ENCODE results near the gene RAB6A.
A peak's percentile ranks its signal among the peaks of the same experiment; 100 is the strongest.
"Not testable (repeated sequence)": the region's sequence is repeated elsewhere in the genome, so short reads cannot be mapped to it uniquely, and the experiment has no call there.

RAB6A gene

DNA sequence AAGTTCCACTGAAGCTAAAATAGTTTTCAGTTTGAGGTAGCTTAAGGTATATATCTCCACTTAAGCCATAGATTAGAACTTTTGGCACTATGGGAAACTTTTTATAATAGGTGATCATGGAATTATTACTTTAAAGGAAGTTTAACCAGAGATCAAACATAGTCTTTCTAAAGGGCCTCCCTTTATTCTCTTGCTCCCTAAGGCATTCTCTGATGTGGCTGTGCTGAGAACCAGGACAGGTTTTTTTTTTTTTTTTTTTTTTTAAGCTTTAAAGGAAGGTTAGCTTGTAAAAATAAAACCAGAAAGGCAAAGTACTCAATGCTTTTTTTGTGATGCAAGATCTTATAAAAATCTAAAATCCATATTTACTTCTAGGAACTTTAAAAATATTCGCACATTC lies 23.9 kb upstream of the RAB6A start:
- no peak for DNase-seq (ENCODE audit: extremely low spot score)
- CTCF ChIA-PET, result interaction anchor here (1.1 to 1.5 kb wide), 2 partner anchors 12 to 24 kb away, joined by 5 read pairs; partner anchors contain the start of gene RAB6A
- POLR2A ChIA-PET, result interaction anchor here (0.6 kb wide), 2 partner anchors 24 to 495 kb away, joined by 4 read pairs; partner anchors contain the start of gene RAB6A
- TF ChIP-seq, protein P1, sequence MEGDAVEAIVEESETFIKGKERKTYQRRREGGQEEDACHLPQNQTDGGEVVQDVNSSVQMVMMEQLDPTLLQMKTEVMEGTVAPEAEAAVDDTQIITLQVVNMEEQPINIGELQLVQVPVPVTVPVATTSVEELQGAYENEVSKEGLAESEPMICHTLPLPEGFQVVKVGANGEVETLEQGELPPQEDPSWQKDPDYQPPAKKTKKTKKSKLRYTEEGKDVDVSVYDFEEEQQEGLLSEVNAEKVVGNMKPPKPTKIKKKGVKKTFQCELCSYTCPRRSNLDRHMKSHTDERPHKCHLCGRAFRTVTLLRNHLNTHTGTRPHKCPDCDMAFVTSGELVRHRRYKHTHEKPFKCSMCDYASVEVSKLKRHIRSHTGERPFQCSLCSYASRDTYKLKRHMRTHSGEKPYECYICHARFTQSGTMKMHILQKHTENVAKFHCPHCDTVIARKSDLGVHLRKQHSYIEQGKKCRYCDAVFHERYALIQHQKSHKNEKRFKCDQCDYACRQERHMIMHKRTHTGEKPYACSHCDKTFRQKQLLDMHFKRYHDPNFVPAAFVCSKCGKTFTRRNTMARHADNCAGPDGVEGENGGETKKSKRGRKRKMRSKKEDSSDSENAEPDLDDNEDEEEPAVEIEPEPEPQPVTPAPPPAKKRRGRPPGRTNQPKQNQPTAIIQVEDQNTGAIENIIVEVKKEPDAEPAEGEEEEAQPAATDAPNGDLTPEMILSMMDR (IDR thresholded peaks at IDR 0.05; ENCODE audit: control extremely low read depth, extremely low read depth, low read depth, missing control alignments), result no peak

DNA sequence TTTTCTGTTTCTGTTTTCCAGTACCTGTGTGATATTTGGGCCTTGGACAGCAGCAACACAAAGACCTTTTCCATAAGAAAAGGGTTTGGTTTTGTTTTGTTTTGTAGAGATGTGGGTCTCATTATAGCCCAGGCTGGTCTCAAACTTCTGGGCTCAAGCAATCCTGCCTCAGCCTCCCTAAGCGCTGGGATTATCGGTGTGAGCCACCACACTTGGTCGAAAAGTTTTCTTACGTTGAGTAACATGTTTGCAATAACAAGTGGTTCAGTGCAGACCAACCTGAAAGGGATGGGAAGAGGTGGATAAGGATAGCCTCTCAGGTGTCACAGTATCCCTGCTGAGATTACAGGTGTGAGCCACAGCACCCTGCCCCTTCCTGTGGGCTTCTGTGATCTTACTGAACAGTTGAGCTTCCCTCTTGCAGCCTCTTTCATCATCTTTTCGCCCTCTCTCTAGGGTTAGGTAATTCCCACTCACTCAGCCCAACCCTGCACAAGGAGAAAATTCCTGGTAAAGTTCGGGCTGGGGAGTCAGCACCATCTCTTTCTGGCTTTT lies 23.3 kb upstream of the RAB6A start:
- POLR2A ChIA-PET, result no interaction called here
- DNase-seq (ENCODE audit: extremely low spot score), result no peak

DNA sequence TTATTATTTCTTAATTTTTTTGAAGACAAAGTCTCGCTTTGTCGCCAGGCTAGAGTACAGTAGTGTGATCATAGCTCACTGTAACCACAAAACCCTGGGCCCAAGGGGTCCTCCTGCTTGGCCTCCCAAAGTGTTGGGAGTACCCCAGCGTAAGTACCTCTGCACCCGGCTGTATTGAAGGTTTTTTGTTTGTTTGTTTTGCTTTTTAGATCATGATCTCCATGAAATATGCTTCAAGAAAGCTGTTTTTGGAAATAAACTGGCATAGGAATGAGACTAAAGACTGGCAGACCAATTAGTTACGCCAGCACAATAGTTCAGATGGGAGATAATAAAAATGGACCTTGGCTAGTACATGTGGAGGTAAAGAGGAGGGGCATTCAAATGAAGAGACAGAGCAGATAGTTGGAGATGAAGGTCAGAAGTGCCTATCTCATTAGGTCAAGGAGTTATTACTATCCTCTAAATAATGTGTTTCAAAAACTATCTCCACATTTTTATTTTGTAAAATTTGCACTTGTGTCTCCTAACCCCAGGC lies 22.7 kb upstream of the RAB6A start:
- TF ChIP-seq, protein P1 (IDR thresholded peaks at IDR 0.05; ENCODE audit: control extremely low read depth, extremely low read depth, low read depth, missing control alignments), result no peak
- ChIA-PET POLR2A (no interaction called here), CTCF (interaction anchor here (1.0 to 1.4 kb wide), 2 partner anchors 22 to 86 kb away, joined by 4 to 6 read pairs; partner anchors contain the start of gene RAB6A)
- DNase-seq (ENCODE audit: extremely low spot score), result no peak

More for the DNA sequence above, 23.3 kb upstream of the RAB6A start:
- CTCF ChIA-PET, result interaction anchor here (1.1 to 1.5 kb wide), 2 partner anchors 12 to 23 kb away, joined by 5 read pairs; partner anchors contain the start of gene RAB6A
- TF ChIP-seq, protein P1 (IDR thresholded peaks at IDR 0.05; ENCODE audit: control extremely low read depth, extremely low read depth, low read depth, missing control alignments), result no peak

DNA sequence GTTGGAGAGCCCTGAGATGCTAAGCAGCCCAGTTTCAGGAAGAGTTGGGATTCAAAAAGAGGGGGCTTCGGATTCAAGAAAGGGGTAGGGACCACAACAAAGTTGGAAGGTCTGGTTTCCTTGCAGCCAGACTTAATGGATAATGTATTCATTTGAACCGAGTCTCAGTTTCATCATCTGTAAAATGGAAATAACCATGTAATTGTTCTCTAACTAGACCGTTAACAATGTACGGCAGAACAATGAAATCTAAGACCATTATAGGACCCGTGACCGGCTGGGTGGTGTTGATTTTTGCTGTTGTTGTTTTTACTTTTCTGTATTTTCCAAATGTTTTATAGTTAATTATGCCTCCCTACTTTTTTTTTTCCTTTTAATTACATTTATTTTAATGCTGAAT lies 20.4 kb upstream of the RAB6A start:
- CTCF ChIA-PET, result interaction anchor here (4.0 kb wide), 1 partner anchor 21 kb away, joined by 29 read pairs; the partner anchor contains the start of gene RAB6A
- DNase-seq (ENCODE audit: extremely low spot score), result no peak
- TF ChIP-seq, protein P1 (IDR thresholded peaks at IDR 0.05; ENCODE audit: control extremely low read depth, extremely low read depth, low read depth, missing control alignments), result no peak
- POLR2A ChIA-PET, result no interaction called here

DNA sequence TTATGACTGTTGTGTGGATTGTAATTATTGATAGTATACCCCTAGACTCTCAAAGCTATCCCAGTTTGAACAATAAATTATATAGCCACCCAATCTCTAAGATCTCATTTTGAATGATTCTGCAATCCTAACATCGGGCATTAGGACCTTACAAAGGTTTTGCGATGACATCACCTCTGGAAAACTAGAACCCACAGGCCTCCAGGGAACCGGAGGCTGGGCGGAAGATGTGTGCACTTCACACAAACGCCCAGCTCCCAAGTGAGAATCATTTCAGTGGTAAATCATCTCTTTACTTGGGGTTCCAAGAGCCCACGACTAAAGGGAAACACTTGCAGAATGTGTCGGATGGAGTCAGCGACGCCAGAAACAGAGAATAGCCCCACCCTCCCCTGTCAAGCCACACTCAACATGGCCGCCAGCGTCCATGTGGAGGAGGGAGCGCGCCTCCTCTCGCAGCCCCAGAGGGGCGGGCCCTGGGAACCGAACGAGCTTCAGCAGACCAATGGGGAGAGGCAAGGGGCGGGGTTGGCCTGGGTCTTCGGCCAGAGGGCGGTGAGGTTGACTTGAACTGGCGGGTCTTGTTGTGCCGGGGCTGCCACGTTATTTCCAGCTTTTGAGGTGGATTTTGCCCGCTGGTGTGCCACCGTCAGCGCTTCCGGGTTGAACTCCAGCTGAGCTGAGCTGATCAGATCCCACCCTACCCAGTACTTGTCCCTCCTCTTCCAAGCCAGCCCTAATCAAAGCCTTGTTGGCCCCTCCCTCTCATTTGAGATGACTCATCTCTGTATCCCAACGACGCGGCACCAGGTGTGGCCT lies 18.4 kb upstream of the RAB6A start:
- CTCF ChIA-PET, result interaction anchor here (0.8 to 4.8 kb wide), 8 partner anchors 8 to 444 kb away, joined by 3 to 50 read pairs (median 5); partner anchors contain the start of genes MRPL48 and RAB6A

DNA sequence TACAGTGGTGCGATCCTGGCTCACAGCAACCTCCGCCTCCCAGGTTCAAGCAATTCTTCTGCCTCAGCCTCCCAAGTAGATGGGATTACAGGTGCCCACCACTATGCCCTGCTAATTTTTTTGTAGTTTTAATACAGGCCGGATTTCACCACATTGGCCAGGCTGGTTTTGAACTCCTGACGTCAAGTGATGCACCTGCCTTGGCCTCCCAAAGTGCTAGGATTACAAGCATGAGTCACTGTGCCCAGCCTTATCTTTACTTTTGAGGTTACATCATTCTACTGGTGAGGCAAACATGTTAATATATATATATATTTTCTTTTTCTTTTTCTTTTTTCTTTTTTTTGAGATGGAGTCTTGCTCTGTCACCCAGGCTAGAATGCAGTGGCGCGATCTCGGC lies 9.9 kb upstream of the RAB6A start:
- DNase-seq (ENCODE audit: extremely low spot score); POLR2A ChIA-PET; CTCF ChIA-PET: not testable (repeated sequence)

More for the DNA sequence above, 18.4 kb upstream of the RAB6A start:
- POLR2A ChIA-PET, result interaction anchor here (0.9 to 1.9 kb wide), 3 partner anchors 9 to 395 kb away, joined by 4 to 18 read pairs (median 5); partner anchors contain the start of gene RAB6A
- TF ChIP-seq, protein P1 (IDR thresholded peaks at IDR 0.05; ENCODE audit: control extremely low read depth, extremely low read depth, low read depth, missing control alignments), result no peak
- DNase-seq (ENCODE audit: extremely low spot score), result peak; percentile 97
